CD4-positive, alpha-beta T cell treated with Interleukin-15 for 4 hours (primary cell): ENCODE measurements around the gene NPEPPS.

Experiments
- DNase-seq: peaks from one replicate; pipeline ENCODE4 v3.0.0-alpha.2; 2020; ENCODE audit warnings: low spot score

NPEPPS gene

GRCh38 chr17:47628014-47628566, 97.2 kb downstream of the NPEPPS start:
- DNase-seq: no peak

GRCh38 chr17:47629826-47630225, 98.9 kb downstream of the NPEPPS start:
- no peak for DNase-seq

- DNase-seq: no peak
Observed at GRCh38 chr17:47630614-47631013, 99.7 kb downstream of the NPEPPS start.

DNA sequence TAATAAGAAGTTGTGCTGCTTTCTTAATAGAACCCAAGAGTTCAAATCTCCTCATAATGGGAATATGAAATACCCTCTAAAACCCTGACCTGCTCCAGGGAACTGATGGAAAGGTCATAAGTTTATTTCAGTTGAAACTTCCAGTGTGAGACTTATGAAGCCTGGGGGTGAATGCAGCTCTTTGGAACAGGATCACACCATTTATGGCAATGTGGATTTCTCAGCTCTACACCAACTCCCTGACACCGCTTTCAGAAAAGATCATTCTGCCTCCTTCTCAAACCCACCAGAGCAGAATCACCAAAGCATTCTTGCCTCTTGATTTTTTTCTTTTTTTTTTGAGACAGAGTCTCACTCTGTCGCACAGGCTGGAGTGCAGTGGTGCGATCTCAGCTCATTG, 102.1 kb downstream of the NPEPPS start:
- DNase-seq: no peak

- DNase-seq: no peak
Observed at GRCh38 chr17:47633996-47634395, 103.1 kb downstream of the NPEPPS start.

- DNase-seq: no peak
Observed at GRCh38 chr17:47634870-47635269, 104.0 kb downstream of the NPEPPS start.

DNA sequence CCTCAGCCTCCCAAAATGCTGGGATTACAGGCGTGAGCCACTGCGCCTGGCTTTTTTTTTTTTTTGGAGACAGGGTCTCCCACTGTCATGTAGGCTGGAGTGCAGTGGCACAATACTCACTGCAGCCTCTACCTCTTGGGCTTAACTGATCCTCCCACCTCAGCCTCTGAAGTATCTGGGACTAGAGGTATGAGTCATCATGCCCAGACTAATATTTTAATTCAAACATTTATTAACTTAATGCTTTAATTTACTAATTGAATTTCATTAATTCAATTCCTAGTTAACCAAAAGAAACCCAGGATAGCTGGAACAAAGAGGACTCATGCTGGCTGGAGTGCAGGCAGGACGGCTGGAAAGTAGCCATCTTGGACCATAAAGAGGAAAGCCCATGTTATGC, 104.8 kb downstream of the NPEPPS start:
- DNase-seq: no peak

DNA sequence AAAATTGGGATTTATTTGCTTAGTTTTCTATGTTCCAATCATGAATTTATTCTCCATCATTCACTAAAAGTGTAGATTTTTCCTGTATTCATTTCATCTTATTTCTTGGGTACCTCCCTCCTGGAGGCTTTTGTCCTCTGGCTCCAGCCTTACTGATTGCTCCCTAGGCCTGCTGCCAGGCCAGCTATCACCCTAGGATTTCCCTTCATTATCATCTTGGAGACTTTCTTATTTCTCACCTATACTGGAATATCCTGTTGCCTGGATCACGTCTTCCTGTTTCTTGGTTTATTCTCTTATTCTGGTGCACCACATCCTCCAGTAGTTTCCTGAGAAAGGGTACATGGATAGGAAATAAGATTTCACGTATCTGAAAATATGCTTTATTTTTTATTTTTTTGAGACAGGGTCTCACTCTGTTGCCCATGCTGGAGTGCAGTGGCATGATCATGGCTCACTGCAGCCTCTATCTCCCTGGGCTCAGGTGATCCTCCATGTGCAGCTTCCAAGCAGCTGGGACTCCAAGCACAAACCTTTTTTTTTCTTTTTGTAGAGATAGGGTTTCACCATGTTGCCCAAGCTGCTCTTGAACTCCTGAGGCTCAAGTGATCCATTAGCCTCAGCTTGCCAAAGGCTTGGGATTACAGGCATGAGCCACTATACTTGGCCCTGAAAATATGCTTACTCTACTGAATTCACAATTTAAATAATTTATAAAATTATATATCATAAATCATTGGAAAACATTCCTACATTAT, 105.5 kb downstream of the NPEPPS start:
- no peak for DNase-seq

GRCh38 chr17:47638903-47639302, 108.0 kb downstream of the NPEPPS start:
- DNase-seq: no peak

DNA sequence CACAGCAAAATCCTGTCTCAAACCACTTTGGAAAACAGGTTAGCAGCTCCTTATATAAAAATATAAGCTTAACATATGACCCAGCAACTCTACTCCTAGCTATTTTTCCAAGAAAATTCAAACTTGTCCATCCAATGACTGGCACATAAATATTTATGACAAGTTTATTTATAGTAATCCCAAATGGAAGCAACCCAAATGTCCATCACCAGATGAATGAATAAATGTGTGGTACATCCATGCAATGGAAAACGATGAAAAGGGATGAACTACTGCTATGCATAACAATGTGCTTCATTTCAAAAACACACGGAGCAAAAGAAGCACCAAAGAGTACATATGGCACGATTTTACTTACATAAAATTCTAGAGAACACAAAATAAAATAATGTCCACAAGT, 109.2 kb downstream of the NPEPPS start:
- no peak for DNase-seq

GRCh38 chr17:47641202-47641601, 110.3 kb downstream of the NPEPPS start:
- DNase-seq: no peak

DNA sequence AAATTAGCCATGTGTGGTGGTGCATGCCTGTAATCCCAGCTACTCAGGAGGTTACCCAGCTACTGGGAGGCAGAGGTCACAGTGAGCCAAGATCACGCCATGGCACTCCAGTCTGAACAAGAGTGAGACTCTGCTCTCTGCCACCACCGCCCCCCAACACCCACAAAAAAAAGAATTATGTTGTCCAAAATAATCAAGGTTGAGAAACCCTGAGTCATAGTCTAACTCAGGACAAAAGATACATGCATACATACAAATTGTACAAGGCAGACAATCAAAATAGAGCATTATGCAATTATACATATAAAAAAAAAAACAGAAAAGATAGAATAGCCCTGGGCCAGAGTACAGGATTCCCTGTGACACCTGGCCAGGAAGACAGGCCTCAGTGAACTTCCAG, 112.2 kb downstream of the NPEPPS start:
- no peak for DNase-seq

DNA sequence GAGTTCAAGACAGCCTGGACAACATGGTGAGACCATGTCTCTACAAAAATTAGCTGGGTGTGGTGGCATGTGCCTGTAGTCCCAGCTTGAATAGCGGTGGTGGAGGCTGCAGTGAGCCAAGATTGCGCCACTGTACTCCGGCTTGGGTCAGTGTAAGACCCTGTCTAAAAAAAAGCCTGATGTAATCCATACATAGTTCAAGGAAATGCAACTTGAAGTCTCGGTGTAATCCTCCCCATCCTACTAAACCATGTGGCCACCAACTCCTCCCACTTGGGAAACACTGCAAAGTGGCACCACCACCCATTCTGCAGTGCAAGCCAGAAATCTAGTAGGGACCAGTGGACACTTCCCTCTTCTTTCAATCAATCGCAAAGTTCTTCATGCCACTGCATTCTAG, 113.4 kb downstream of the NPEPPS start:
- DNase-seq: no peak

- peak; percentile 99 for DNase-seq
Observed at GRCh38 chr17:47649153-47649971, 118.5 kb downstream of the NPEPPS start, which contains the start of gene KPNB1. Gene KPNB1, plus strand, starts transcription at chr17:47649919. Its CDS starts 326 bp downstream, at chr17:47650245.

- no peak for DNase-seq
Observed at GRCh38 chr17:47649972-47650524, 119.1 kb downstream of the NPEPPS start.

- peak; percentile 96 for DNase-seq
Observed at GRCh38 chr17:47650525-47651522, 119.9 kb downstream of the NPEPPS start.

DNA sequence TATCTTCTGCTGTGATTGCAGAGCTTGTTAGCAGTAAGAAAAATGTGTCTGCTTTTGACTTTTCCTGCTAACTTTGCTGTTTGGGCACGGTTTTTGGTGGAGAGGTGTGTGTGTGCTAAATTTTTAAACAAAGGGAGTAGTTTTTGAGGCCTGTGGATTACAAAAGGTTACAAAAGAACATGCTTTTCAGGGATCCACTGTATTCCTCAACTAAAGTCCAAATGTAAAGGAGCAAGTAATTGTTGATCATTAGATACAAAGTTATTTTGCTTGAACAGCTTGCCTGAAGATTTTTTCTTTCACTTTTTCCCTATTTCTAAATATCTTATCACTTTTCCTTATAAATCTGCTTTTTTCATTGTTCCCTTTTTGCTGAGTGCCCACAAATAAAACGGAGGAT, 120.8 kb downstream of the NPEPPS start:
- no peak for DNase-seq

- DNase-seq: no peak
Observed at GRCh38 chr17:47652570-47652969, 121.7 kb downstream of the NPEPPS start.

- no peak for DNase-seq
Observed at GRCh38 chr17:47653442-47653841, 122.5 kb downstream of the NPEPPS start.

GRCh38 chr17:47654991-47655390, 124.1 kb downstream of the NPEPPS start:
- DNase-seq: no peak

DNA sequence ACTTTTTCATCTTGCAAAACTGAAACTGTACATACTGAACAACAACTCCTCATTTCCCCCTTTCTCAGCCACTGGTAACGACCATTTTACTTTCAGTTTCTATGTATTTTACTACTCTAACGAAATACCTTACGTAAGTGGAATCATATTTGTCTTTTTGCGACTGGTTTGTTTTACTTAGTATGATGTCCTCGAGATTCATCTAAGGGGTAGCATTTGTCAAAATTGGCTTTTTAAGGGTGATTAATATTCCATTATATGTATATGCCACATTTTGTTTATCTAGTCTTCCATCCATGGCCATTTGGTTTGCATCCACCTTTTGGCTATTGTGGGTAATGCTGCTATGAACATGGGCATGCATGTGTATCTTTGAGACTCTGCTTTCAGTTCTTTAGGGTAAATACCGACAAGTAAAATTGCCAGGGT, 129.2 kb downstream of the NPEPPS start:
- DNase-seq: peak; percentile 47
